ENCODE results near the gene CIT. TPM values are rescaled to one million over a fixed set of nuclear protein-coding genes. Genes with fewer than 3 reads are reported as not detected.

Gene CIT
- total and polyA plus RNA-seq, 2 experiments from 2014 or later: 1.4 to 30.3 TPM

DNA sequence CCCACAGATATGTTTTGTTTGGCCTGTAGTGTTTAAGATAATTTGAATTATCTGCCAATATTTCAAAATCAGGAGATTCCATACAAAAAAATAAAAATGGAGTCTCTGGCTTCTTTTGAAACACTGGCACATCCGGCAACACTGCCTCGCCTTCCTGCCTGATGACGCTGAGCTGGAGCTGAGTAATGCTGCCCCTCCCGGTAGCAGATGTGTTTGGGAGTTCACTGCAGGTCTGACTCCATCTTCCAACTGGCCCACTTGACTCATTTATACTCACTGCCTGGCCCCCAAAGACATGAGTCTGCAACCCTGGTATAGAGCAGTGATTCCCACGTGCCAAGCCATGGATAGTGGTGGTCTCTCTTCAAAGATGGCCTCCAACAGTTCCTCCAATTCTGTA, 7.4 kb downstream of the CIT start:
- H3K27me3 ChIP-seq: no peaks in the 10 kb centered on the region
- TF ChIP-seq, protein P1, sequence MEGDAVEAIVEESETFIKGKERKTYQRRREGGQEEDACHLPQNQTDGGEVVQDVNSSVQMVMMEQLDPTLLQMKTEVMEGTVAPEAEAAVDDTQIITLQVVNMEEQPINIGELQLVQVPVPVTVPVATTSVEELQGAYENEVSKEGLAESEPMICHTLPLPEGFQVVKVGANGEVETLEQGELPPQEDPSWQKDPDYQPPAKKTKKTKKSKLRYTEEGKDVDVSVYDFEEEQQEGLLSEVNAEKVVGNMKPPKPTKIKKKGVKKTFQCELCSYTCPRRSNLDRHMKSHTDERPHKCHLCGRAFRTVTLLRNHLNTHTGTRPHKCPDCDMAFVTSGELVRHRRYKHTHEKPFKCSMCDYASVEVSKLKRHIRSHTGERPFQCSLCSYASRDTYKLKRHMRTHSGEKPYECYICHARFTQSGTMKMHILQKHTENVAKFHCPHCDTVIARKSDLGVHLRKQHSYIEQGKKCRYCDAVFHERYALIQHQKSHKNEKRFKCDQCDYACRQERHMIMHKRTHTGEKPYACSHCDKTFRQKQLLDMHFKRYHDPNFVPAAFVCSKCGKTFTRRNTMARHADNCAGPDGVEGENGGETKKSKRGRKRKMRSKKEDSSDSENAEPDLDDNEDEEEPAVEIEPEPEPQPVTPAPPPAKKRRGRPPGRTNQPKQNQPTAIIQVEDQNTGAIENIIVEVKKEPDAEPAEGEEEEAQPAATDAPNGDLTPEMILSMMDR (IDR thresholded peaks at IDR 0.05; ENCODE audit: low read depth, low read length): no peak
- H3K4me3 ChIP-seq: no peak overlapping the region
- DNase-seq (ENCODE audit: low read depth in 1 of 2, low spot score in 1 of 2): peak in 1 of 2 donors; percentile 85
- H3K9me3 ChIP-seq (ENCODE audit: low read depth): no peaks in the 10 kb centered on the region
- H3K4me1 ChIP-seq (ENCODE audit: low read depth): no peaks in the 10 kb centered on the region
- no peak overlapping the region for H3K27ac ChIP-seq
- peaks cover 2% of the 10 kb centered on the region for H3K36me3 ChIP-seq

DNA sequence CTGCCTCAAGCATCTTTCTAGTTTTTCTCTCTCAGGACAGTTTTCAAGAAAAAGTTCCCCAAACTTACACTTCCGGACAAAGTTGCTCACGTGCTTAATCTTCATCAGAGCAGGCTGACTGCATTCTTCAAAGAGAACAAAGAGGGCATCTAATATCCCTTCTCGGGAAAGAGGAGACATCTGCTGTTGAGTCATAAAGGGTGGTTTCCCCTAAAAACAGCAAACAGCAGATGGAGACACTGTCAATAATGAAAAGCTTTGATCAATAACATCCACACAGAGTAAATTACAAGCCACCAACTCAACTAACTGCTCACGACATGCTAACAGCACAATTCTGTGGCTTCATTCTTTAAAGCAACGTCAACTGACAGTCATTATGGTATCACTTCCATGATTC, 8.1 kb downstream of the CIT start:
- no peaks in the 10 kb centered on the region for H3K27me3 ChIP-seq
- no peaks in the 10 kb centered on the region for H3K4me1 ChIP-seq (ENCODE audit: low read depth)
- no peak overlapping the region for H3K4me3 ChIP-seq
- TF ChIP-seq, protein P1 (IDR thresholded peaks at IDR 0.05; ENCODE audit: low read depth, low read length): no peak
- H3K27ac ChIP-seq: no peak overlapping the region
- peak in 1 of 2 donors; percentile 4 for DNase-seq (ENCODE audit: low read depth in 1 of 2, low spot score in 1 of 2)
- no peaks in the 10 kb centered on the region for H3K9me3 ChIP-seq (ENCODE audit: low read depth)
- no peaks in the 10 kb centered on the region for H3K36me3 ChIP-seq

DNA sequence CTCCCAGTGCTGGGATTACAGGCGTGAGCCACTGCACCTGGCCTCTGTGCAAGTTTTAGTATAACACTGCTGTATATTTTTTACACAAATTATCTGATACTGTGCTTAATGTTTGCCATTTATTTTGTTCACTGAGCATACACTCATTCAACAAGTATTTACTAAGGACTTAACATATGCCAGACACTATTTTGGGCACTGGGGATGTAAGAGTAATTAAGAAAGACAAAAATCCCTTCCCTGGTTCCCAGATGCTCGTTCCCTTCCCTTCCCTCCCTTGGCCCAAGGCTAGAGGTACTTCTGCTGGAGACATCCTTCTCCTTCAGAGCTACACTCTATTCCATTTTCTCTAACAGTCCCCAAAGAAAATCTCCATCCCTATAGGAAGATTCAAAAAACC, 12.5 kb downstream of the CIT start:
- Histone ChIP-seq H3K27me3 (no peaks in the 10 kb centered on the region), H3K4me3 (no peak overlapping the region), H3K9me3 (ENCODE audit: low read depth) (no peaks in the 10 kb centered on the region), H3K27ac (no peak overlapping the region), H3K4me1 (ENCODE audit: low read depth) (no peaks in the 10 kb centered on the region), H3K36me3 (no peaks in the 10 kb centered on the region)
- TF ChIP-seq, protein P1 (IDR thresholded peaks at IDR 0.05; ENCODE audit: low read depth, low read length): no peak
- no peak for DNase-seq (ENCODE audit: low read depth in 1 of 2, low spot score in 1 of 2)

- H3K36me3 ChIP-seq: no peaks in the 10 kb centered on the region
- no peak overlapping the region for H3K27ac ChIP-seq
- no peak overlapping the region for H3K4me3 ChIP-seq
- no peaks in the 10 kb centered on the region for H3K4me1 ChIP-seq (ENCODE audit: low read depth)
- TF ChIP-seq, protein P1 (IDR thresholded peaks at IDR 0.05; ENCODE audit: low read depth, low read length): no peak
- no peaks in the 10 kb centered on the region for H3K9me3 ChIP-seq (ENCODE audit: low read depth)
- no peak for DNase-seq (ENCODE audit: low read depth in 1 of 2, low spot score in 1 of 2)
- no peaks in the 10 kb centered on the region for H3K27me3 ChIP-seq
Observed at GRCh38 chr12:119859241-119859640, 17.9 kb downstream of the CIT start.

DNA sequence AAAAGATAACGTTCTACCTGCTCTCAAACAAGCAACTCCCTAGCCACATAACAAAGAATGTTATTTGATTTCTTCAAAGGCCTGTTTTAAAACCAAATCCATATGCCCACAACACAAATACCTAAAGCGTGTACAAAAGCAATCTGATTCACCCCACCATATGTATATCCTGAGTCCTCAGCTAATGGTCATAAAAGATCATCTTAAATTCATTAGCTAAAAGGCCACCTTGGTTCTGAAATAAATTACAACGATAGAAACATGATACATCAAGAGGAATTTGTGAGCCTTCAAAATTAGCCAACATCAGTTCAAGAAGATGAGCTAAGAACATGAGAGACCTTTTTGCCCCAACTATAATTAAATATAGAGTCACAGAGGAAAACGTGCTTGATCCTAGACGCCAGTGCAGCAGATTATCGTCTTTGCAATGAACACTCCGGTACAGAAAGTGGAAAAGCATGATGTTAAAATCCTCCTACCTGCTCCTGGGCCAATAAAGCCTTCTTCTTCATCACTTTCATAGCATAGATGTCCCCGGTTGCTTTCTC, 20.0 kb downstream of the CIT start:
- Histone ChIP-seq H3K4me3 (no peak overlapping the region), H3K27ac (no peak overlapping the region), H3K27me3 (no peaks in the 10 kb centered on the region), H3K9me3 (ENCODE audit: low read depth) (no peaks in the 10 kb centered on the region), H3K36me3 (no peaks in the 10 kb centered on the region), H3K4me1 (ENCODE audit: low read depth) (no peaks in the 10 kb centered on the region)
- TF ChIP-seq, protein P1 (IDR thresholded peaks at IDR 0.05; ENCODE audit: low read depth, low read length): no peak
- DNase-seq (ENCODE audit: low read depth in 1 of 2, low spot score in 1 of 2): no peak

Data from cardiac muscle cell (in vitro differentiated cells and primary cell).